CD8-positive, alpha-beta memory T cell (primary cell): ENCODE results near the gene C16orf46. TPM values are rescaled to one million over a fixed set of nuclear protein-coding genes. Genes with fewer than 3 reads are reported as not detected.

Experiments used
- CTCF ChIA-PET: fragments of 350-600 bp; sonication (Branson Sonifier 250); formaldehyde crosslinking; loops from one replicate; lab custom pipeline; 2021; ENCODE audit warnings: antibody characterized with exemption; lab: Charles Lee
- POLR2A ChIA-PET: fragments of 350-600 bp; sonication (Branson Sonifier 250); formaldehyde crosslinking; loops from one replicate; lab custom pipeline; 2021; ENCODE audit warnings: antibody characterized with exemption; lab: Charles Lee
- DNase-seq, 5 donors: peaks; one replicate each; pipeline versions ENCODE4 v3.0.0 to v3.0.0-alpha.2; 2020 to 2022; ENCODE audit warnings: mixed read lengths in 1 of 5
- H3K27ac ChIP-seq: one replicate; pipeline ENCODE4 v1.7.0; 2013; ENCODE audit warnings: low read depth, mild to moderate bottlenecking, low read length, moderate library complexity
- H3K27me3 ChIP-seq: 2 replicates; pipeline ENCODE4 v1.7.0; 2013; ENCODE audit warnings: low read length, mild to moderate bottlenecking; ENCODE audit not compliant: insufficient read depth, poor library complexity, severe bottlenecking
- H3K36me3 ChIP-seq: 2 replicates; pipeline ENCODE4 v1.7.0; 2013; ENCODE audit warnings: mild to moderate bottlenecking, low read length, moderate library complexity; ENCODE audit not compliant: insufficient read depth
- H3K4me1 ChIP-seq: 2 replicates; pipeline ENCODE4 v1.7.0; 2013; ENCODE audit warnings: mild to moderate bottlenecking, low read length, moderate library complexity; ENCODE audit not compliant: insufficient read depth
- H3K4me3 ChIP-seq: 2 replicates; pipeline ENCODE4 v1.7.0; 2013; ENCODE audit warnings: mild to moderate bottlenecking, low read length
- H3K9me3 ChIP-seq: 2 replicates; pipeline ENCODE4 v1.7.0; 2013; ENCODE audit warnings: mild to moderate bottlenecking, low read length
- H3K27ac Mint-ChIP-seq, 8 donors: one replicate each; pipeline ENCODE4 v1.8.0; 2020 to 2021; ENCODE audit warnings: mixed read lengths in 8 of 8, mild to moderate bottlenecking in 6 of 8, inconsistent platforms in 3 of 8, moderate library complexity in 3 of 8
- H3K27me3 Mint-ChIP-seq, 2 donors: one replicate each; pipeline ENCODE4 v1.8.0; 2020 to 2021; ENCODE audit warnings: mixed read lengths in 2 of 2, mild to moderate bottlenecking in 1 of 2, moderate library complexity in 1 of 2
- H3K36me3 Mint-ChIP-seq, 3 donors: one replicate each; pipeline ENCODE4 v1.8.0; 2020 to 2021; ENCODE audit warnings: mixed read lengths in 3 of 3, inconsistent platforms in 1 of 3, mild to moderate bottlenecking in 1 of 3
- H3K4me1 Mint-ChIP-seq, 3 donors: one replicate each; pipeline ENCODE4 v1.8.0; 2020 to 2021; ENCODE audit warnings: mixed read lengths in 3 of 3, inconsistent platforms in 1 of 3, mild to moderate bottlenecking in 1 of 3
- H3K4me3 Mint-ChIP-seq, 7 donors: one replicate each; pipeline ENCODE4 v1.8.0; 2020 to 2021; ENCODE audit warnings: mixed read lengths in 7 of 7, mild to moderate bottlenecking in 6 of 7, moderate library complexity in 4 of 7, inconsistent platforms in 2 of 7
- H3K9me3 Mint-ChIP-seq, 5 donors: one replicate each; pipeline ENCODE4 v1.8.0; 2020 to 2022; ENCODE audit warnings: mixed read lengths in 5 of 5, mild to moderate bottlenecking in 3 of 5, moderate library complexity in 2 of 5, inconsistent platforms in 1 of 5
- polyA plus RNA-seq: library from polyadenylated mRNA; unstranded; fragments of 300-500 nt; fragmentation: Illumina TruSeq; gene quantifications from one replicate; pipeline ENCODE4 v1.2.3, GENCODE V29; 2021
- total RNA-seq, 2 experiments: library from RNA; stranded (reverse); gene quantifications; one replicate each; pipeline ENCODE4 v1.2.3, GENCODE V29; 2021

C16orf46 gene
- total and polyA plus RNA-seq, 3 experiments from 2014 or later, result 0.59 to 0.93 TPM; not detected in 1

DNA sequence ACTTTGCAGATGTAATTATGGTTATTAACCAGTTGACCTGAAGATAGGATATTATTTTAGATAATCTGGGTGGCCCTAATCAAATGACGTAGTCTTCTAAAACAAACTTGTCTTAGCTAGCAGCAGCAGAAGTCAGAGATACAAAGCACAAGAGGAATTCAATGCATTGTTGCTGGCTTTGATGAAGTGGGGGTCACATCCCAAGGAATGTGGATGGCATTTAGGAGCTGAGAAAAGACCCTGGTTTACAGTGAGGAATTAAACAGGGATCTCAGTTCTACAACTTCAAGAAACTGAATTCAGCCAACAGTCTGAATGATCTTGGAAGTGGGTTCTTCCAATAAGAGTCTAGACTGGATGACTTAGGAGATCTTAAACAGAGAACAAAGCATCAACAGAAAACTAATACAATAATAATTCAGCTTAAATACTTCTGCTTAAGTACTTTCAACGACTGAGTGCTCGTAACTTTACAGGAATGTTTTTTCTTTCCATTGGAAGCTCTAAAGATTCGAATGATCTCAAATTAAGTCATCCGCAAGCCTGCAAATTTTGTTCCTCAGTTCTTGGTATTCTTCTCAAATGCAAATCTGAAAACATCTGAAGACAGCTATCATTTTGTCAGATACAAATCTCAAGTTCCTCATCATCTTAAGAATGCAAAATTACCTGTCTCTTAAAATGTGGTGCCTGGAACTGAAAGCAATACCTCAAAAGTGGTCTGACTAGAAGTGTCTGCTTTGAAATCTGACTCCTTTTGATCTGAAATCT lies 3.3 kb downstream of the C16orf46 start:
- H3K4me1 ChIP-seq, result peaks cover 10% of the 10 kb centered on the region
- ChIA-PET CTCF (interaction anchor here (1.3 to 2.8 kb wide), 2 partner anchors 38 to 69 kb away, joined by 3 to 14 read pairs; partner anchors contain the start of gene ATMIN), POLR2A (interaction anchor here (0.6 kb wide), 1 partner anchor 1657 kb away, joined by 4 read pairs; no protein-coding TSS in a partner anchor)
- no peaks in the 10 kb centered on the region for H3K9me3 Mint-ChIP-seq
- no peaks in the 10 kb centered on the region for H3K27me3 ChIP-seq
- no peak overlapping the region for H3K4me3 Mint-ChIP-seq
- H3K27ac Mint-ChIP-seq, result no peak overlapping the region
- H3K9me3 ChIP-seq, result no peaks in the 10 kb centered on the region
- H3K27me3 Mint-ChIP-seq, result peaks cover 0 to 11% of the 10 kb centered on the region in 2 donors
- H3K36me3 ChIP-seq, result no peaks in the 10 kb centered on the region
- DNase-seq, result no peak
- H3K4me3 ChIP-seq, result no peak overlapping the region
- peaks cover 3 to 5% (median 4%) of the 10 kb centered on the region in 3 donors for H3K4me1 Mint-ChIP-seq
- H3K27ac ChIP-seq, result no peak overlapping the region
- H3K36me3 Mint-ChIP-seq, result peaks cover 0 to 2% (median 0%) of the 10 kb centered on the region in 3 donors

- Histone ChIP-seq H3K4me3 (no peak overlapping the region), H3K36me3 (no peaks in the 10 kb centered on the region), H3K4me1 (peaks cover 5% of the 10 kb centered on the region), H3K27ac (no peak overlapping the region), H3K27me3 (no peaks in the 10 kb centered on the region), H3K9me3 (no peaks in the 10 kb centered on the region)
- no peaks in the 10 kb centered on the region for H3K4me1 Mint-ChIP-seq
- ChIA-PET POLR2A (no interaction called here), CTCF (interaction anchor here (2.8 kb wide), 1 partner anchor 36 kb away, joined by 14 read pairs; the partner anchor contains the start of gene ATMIN)
- H3K9me3 Mint-ChIP-seq, result no peaks in the 10 kb centered on the region
- H3K36me3 Mint-ChIP-seq, result no peaks in the 10 kb centered on the region
- H3K27me3 Mint-ChIP-seq, result peaks cover 0 to 11% of the 10 kb centered on the region in 2 donors
- no peak overlapping the region for H3K27ac Mint-ChIP-seq
- no peak for DNase-seq
- peak overlapping the region in 1 of 7 donors; percentile 42 for H3K4me3 Mint-ChIP-seq
Observed at GRCh38 chr16:81071805-81072204, 5.2 kb downstream of the C16orf46 start.

DNA sequence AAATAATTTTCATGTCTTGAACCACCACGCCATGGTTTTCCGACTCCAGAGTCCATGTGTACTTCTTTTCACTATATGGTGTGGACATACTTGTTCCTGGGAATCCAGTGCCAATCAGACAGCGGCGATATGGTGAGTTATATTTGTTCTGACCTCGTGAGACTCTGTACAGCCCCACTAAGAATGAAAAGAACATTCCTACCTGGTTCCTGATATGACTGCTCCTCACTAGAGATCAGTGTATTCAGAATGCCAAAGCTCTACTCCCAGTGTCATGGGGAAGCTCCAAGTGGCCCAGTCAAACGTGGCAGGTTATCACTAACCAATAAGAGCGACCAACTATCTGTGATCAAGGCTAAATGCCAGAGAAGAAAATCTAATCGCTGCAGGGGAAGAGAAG lies 6.1 kb downstream of the C16orf46 start:
- no peak overlapping the region for H3K27ac ChIP-seq
- H3K27ac Mint-ChIP-seq, result no peak overlapping the region
- no peaks in the 10 kb centered on the region for H3K36me3 Mint-ChIP-seq
- H3K9me3 Mint-ChIP-seq, result no peaks in the 10 kb centered on the region
- H3K4me3 Mint-ChIP-seq, result no peak overlapping the region
- no peaks in the 10 kb centered on the region for H3K36me3 ChIP-seq
- peaks cover 0 to 11% of the 10 kb centered on the region in 2 donors for H3K27me3 Mint-ChIP-seq
- CTCF ChIA-PET, result no interaction called here
- POLR2A ChIA-PET, result no interaction called here
- H3K4me1 Mint-ChIP-seq, result no peaks in the 10 kb centered on the region
- H3K27me3 ChIP-seq, result no peaks in the 10 kb centered on the region
- H3K4me1 ChIP-seq, result peaks cover under 1% of the 10 kb centered on the region
- no peak for DNase-seq
- no peaks in the 10 kb centered on the region for H3K9me3 ChIP-seq
- H3K4me3 ChIP-seq, result no peak overlapping the region

- no peak overlapping the region for H3K4me3 Mint-ChIP-seq
- H3K27me3 Mint-ChIP-seq, result peaks cover 0 to 11% of the 10 kb centered on the region in 2 donors
- H3K9me3 Mint-ChIP-seq, result no peaks in the 10 kb centered on the region
- Histone ChIP-seq H3K27me3 (no peaks in the 10 kb centered on the region), H3K27ac (no peak overlapping the region), H3K4me1 (no peaks in the 10 kb centered on the region), H3K9me3 (no peaks in the 10 kb centered on the region), H3K4me3 (no peak overlapping the region), H3K36me3 (no peaks in the 10 kb centered on the region)
- H3K36me3 Mint-ChIP-seq, result no peaks in the 10 kb centered on the region
- ChIA-PET POLR2A (no interaction called here), CTCF (no interaction called here)
- no peaks in the 10 kb centered on the region for H3K4me1 Mint-ChIP-seq
- no peak for DNase-seq
- no peak overlapping the region for H3K27ac Mint-ChIP-seq
Observed at GRCh38 chr16:81069063-81069462, 8.0 kb downstream of the C16orf46 start.

- H3K9me3 ChIP-seq, result no peaks in the 10 kb centered on the region
- ChIA-PET POLR2A (interaction anchor here (0.6 kb wide), 1 partner anchor 27 kb away, joined by 3 read pairs; no protein-coding TSS in a partner anchor), CTCF (no interaction called here)
- Mint-ChIP-seq H3K4me3 (no peak overlapping the region), H3K4me1 (no peaks in the 10 kb centered on the region), H3K27ac (no peak overlapping the region), H3K9me3 (no peaks in the 10 kb centered on the region), H3K36me3 (no peaks in the 10 kb centered on the region), H3K27me3 (peaks cover 0 to 11% of the 10 kb centered on the region in 2 donors)
- H3K36me3 ChIP-seq, result no peaks in the 10 kb centered on the region
- no peak overlapping the region for H3K27ac ChIP-seq
- DNase-seq, result no peak
- H3K27me3 ChIP-seq, result no peaks in the 10 kb centered on the region
- H3K4me1 ChIP-seq, result no peaks in the 10 kb centered on the region
- H3K4me3 ChIP-seq, result no peak overlapping the region
Observed at GRCh38 chr16:81067166-81067565, 9.9 kb downstream of the C16orf46 start.

DNA sequence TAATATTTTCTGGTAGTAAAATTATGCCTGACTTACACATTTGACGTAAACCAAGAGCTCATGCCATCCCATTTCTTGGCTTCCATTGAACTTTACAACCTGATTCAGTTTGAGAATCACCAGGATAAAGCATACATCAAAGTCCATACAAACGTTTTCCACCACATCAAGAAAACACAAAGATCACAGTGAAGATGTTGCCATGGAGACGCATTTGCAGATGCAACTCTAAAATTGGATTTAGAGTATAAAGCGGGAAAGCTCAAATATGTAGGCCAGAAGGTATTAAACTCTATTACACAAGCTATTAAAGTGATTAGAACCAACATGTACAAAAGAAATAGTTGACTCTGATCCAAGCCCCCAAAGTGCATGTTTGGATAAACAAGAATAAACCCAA lies 10.4 kb downstream of the C16orf46 start:
- Histone ChIP-seq H3K36me3 (no peaks in the 10 kb centered on the region), H3K4me3 (no peak overlapping the region), H3K9me3 (no peaks in the 10 kb centered on the region), H3K27ac (no peak overlapping the region), H3K27me3 (no peaks in the 10 kb centered on the region), H3K4me1 (no peaks in the 10 kb centered on the region)
- POLR2A ChIA-PET, result no interaction called here
- CTCF ChIA-PET, result no interaction called here
- H3K27me3 Mint-ChIP-seq, result peaks cover 0 to 8% of the 10 kb centered on the region in 2 donors
- H3K4me1 Mint-ChIP-seq, result no peaks in the 10 kb centered on the region
- no peaks in the 10 kb centered on the region for H3K36me3 Mint-ChIP-seq
- DNase-seq, result peak in 1 of 5 donors; percentile 12
- no peaks in the 10 kb centered on the region for H3K9me3 Mint-ChIP-seq
- no peak overlapping the region for H3K4me3 Mint-ChIP-seq
- H3K27ac Mint-ChIP-seq, result no peak overlapping the region

- CTCF ChIA-PET, result no interaction called here
- H3K27ac Mint-ChIP-seq, result no peak overlapping the region
- Histone ChIP-seq H3K9me3 (no peaks in the 10 kb centered on the region), H3K4me1 (no peaks in the 10 kb centered on the region), H3K36me3 (no peaks in the 10 kb centered on the region), H3K4me3 (no peak overlapping the region), H3K27ac (no peak overlapping the region), H3K27me3 (no peaks in the 10 kb centered on the region)
- no peaks in the 10 kb centered on the region for H3K9me3 Mint-ChIP-seq
- no peaks in the 10 kb centered on the region for H3K4me1 Mint-ChIP-seq
- H3K4me3 Mint-ChIP-seq, result no peak overlapping the region
- no peaks in the 10 kb centered on the region for H3K36me3 Mint-ChIP-seq
- POLR2A ChIA-PET, result no interaction called here
- DNase-seq, result no peak
- no peaks in the 10 kb centered on the region for H3K27me3 Mint-ChIP-seq
Observed at GRCh38 chr16:81061871-81062608, 15.0 kb downstream of the C16orf46 start.

DNA sequence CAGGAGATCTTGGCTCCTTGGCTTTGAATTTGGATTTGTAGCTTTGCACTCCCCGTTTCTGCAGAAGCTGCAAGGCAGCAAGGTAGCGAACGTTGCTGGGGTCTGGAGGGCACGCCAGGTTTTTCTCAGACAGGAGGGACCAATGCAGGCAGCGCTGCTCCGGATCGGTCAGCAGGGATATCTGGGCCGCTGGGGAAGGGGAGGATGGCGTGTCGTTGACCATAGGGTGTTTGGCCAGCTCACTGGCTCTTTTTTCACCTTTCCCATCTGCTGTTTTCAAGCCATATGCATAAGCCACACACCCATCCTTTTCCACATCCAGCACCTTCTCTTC lies 15.8 kb downstream of the C16orf46 start:
- Histone ChIP-seq H3K27me3 (no peaks in the 10 kb centered on the region), H3K36me3 (no peaks in the 10 kb centered on the region), H3K4me3 (no peak overlapping the region), H3K9me3 (no peaks in the 10 kb centered on the region), H3K4me1 (no peaks in the 10 kb centered on the region), H3K27ac (no peak overlapping the region)
- no peaks in the 10 kb centered on the region for H3K27me3 Mint-ChIP-seq
- no peaks in the 10 kb centered on the region for H3K4me1 Mint-ChIP-seq
- H3K9me3 Mint-ChIP-seq, result no peaks in the 10 kb centered on the region
- H3K4me3 Mint-ChIP-seq, result no peak overlapping the region
- no peaks in the 10 kb centered on the region for H3K36me3 Mint-ChIP-seq
- ChIA-PET CTCF (no interaction called here), POLR2A (no interaction called here)
- no peak for DNase-seq
- H3K27ac Mint-ChIP-seq, result no peak overlapping the region
